ENCODE data around the gene NOP14.
"Not testable (repeated sequence)": the region's sequence is repeated elsewhere in the genome, so short reads cannot be mapped to it uniquely, and the experiment has no call there.

DNA sequence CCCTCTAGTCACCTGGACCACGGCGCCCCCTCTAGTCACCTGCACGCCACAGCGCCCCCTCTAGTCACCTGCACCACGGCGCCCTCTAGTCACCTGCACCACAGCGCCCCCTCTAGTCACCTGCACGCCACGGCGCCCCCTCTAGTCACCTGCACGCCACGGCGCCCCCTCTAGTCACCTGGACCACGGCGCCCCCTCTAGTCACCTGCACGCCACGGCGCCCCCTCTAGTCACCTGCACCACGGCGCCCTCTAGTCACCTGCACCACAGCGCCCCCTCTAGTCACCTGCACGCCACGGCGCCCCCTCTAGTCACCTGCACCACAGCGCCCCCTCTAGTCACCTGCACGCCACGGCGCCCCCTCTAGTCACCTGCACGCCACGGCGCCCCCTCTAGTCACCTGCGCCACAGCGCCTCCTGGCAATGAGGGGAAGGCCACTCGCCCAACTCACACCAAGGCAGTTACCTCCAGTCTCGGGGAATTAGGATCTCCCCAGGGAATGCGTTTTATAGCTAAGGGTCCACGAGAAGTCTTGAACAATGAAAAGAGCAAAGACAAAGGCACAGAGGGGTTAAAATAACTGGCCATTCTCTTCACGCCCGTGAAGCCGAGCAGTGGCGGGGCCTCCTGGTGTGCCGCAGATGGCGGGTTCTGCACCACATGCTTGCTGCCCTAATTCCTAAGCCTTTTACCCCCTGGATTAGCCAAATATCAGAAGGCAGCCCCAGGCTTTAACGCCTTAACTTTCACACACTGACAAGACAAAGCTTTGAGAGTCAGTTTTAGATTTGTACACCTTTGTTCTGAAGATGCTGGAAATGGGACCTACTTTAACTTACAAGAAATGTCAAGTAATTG lies 7.8 kb downstream of the NOP14 start:
- TF ChIP-seq, protein P1, sequence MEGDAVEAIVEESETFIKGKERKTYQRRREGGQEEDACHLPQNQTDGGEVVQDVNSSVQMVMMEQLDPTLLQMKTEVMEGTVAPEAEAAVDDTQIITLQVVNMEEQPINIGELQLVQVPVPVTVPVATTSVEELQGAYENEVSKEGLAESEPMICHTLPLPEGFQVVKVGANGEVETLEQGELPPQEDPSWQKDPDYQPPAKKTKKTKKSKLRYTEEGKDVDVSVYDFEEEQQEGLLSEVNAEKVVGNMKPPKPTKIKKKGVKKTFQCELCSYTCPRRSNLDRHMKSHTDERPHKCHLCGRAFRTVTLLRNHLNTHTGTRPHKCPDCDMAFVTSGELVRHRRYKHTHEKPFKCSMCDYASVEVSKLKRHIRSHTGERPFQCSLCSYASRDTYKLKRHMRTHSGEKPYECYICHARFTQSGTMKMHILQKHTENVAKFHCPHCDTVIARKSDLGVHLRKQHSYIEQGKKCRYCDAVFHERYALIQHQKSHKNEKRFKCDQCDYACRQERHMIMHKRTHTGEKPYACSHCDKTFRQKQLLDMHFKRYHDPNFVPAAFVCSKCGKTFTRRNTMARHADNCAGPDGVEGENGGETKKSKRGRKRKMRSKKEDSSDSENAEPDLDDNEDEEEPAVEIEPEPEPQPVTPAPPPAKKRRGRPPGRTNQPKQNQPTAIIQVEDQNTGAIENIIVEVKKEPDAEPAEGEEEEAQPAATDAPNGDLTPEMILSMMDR (IDR thresholded peaks at IDR 0.05): not testable (repeated sequence)
- not testable (repeated sequence) for TF ChIP-seq POLR2A (IDR thresholded peaks at IDR 0.05)

Data from testis (tissue), 2 donors.